ENCODE data around the gene VAPA. TPM values are rescaled to one million over a fixed set of nuclear protein-coding genes. Genes with fewer than 3 reads are reported as not detected.

The VAPA gene
- total RNA-seq, 1 donor from 2014 or later = 271 TPM

DNA sequence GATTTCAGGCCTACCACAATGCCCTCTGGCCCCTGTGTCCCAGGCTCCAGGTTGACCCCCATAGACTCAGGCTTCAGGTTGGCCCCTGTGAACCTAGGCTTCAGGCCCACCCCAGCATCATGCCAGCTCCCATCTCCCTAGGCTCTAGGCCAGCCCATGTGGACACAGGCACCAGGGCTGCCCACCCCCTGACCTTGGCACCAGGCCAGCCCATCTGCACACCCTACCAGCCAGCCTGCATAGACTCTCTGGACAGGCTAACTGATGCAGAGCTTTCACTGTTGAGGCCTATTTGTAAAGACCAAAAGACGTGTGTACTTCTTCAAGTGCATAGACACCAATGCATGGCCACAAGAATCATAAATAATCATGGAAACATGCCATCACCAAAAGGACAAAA, 83.9 kb downstream of the VAPA start:
- DNase-seq (ENCODE audit: low read depth, low spot score) = no peak

DNA sequence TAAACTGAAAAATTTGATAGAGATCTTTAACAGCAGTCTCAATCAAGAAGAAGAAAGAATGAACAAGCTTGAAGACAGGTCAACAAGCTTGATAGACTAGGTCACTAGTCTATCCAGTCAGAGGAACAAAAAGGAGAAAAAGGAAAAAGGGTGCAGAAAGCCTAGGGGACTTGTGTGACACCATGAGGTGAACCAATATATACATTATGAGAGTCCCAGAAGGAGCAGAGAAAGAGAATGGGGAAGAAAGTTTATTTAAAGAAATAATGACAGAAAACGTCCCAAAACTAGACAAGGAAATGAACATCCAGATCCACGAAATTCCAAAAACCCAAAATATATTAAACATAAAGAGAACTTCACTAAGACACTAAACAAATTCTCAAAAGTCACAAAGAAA, 84.5 kb downstream of the VAPA start:
- DNase-seq (ENCODE audit: low read depth, low spot score) = no peak

DNA sequence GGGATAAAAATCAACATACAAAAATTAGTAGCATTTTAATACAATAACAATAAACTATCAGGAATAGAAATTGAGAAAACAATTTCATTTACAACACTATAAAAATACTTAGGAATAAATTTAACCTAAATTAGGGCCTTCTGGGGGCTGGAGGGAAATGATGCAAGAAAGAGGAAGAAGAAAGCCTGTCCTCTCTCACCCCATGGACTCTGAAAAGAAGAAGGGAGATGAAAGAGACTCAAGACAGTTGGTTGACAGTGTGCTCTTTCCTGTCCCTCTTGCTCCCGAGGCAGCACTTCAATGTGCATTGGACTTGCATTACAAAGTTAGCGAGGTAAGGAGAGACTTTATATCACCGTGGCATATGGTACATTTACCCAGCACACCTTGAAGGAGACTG, 88.5 kb downstream of the VAPA start:
- DNase-seq (ENCODE audit: low read depth, low spot score) = no peak

DNA sequence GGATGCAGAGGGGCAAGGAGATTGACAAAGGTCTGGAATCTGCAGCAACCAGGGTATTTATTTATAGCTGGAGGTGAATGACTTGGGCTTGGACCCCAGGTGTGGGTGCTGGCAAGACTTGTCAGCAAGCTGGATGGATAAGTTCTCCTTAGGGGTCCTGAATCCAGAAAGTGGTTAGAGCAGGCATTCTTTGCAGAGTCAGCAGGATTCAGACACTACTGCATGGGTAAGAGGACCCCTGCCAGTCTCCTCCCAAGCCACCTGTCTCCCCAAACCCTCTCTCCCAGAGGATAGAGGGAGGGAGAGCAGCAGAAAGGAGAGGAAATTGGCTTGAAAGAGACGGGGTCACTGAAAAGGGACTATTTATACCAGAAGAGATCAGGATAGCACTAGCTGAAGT, 89.5 kb downstream of the VAPA start:
- no peak for DNase-seq (ENCODE audit: low read depth, low spot score)

DNA sequence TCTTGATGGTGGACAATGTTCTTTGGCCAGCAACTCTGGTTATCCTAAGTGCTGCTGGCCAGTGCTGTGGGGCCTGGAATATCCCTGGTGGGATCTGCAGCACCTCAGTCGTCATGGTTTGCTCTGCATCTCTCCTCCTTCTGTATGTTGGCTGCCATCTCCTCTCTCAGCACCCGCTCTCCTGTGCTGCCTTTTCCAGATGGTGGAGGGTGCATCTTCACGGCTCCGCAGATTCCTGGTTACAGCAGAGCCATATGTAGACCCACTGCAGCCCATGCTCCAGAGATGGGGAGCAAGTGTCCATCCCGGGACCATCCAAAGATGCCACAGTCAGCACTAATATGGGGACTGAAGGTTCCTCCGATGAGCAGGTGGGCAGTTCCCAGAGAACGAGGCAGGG, 90.0 kb downstream of the VAPA start:
- no peak for DNase-seq (ENCODE audit: low read depth, low spot score)

DNA sequence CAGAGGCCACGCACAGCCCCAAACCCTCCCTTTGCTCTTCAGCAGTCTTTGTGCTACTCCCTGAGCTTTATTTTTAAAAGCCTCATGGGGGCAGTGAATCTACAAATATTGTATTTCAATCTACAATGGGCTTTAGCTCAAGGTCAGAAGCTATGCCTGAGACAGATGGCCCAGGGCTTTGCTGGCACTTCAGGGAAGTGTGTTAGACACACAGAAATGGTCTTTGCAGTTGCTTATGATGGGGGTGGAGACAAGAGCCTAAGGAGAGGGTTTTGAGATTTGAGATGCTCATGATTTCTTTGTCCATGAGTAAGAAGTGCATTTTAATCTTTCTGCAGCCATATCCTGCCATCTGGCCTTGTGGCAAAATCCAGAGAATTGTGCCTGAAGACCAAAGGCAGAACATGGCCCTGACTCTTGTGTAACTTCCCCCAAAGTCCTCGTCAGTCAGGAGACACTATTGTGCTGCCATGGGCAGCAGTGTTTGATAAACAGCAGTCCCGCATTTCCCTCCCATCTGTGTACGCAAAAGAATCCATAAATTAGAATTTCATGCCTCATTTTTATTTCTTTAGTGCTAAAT, 92.6 kb downstream of the VAPA start:
- DNase-seq (ENCODE audit: low read depth, low spot score) = no peak

DNA sequence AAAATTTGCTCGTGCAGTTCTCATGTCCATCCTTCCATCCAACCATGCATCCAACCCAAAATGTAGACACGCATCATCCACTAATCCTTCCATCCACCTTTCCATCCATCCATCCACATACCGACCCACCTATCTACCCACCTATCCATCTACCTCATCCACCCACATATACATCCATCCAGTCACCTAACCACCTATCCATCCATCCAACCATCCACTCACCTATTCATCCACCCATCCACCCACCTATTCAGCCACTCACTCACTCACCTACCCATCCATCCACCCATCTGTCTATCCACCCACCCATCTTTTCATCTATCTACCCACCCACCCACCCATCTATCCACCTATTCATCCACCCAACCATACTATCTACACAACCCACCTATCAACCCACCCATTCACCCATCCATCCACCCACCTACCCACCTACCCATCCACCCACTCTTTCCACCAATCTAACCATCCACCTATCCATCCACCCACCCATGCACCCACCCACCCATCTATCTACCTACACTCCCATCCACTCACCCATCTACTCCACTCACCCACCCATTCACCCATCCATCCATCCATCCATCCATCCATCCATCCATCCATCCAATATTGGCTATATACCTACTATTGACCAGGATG, 94.3 kb downstream of the VAPA start:
- DNase-seq (ENCODE audit: low read depth, low spot score) = no peak

Other genes starting within 250 kb of the VAPA start
- 30.8 and 32.7 TPM in 2 replicates for gene RAB31, start 205.7 kb upstream of the VAPA start, total RNA-seq
- gene TXNDC2, start 28.0 kb upstream of the VAPA start, total RNA-seq = under 0.01 TPM in 1 of 2 replicates, not detected in the other

Data from pulmonary artery endothelial cell (primary cell).